GM21717 (cell line): ENCODE results near the gene DRAXIN.
A peak's percentile ranks its signal among the peaks of the same experiment; 100 is the strongest.

Experiments used
- ATAC-seq: cut with Tn5 transposase; IDR thresholded peaks from one replicate; pipeline ENCODE4 v1.9.1; 2021; ENCODE audit warnings: mild to moderate bottlenecking, moderate library complexity; ENCODE audit not compliant: unreplicated experiment

DRAXIN gene

DNA sequence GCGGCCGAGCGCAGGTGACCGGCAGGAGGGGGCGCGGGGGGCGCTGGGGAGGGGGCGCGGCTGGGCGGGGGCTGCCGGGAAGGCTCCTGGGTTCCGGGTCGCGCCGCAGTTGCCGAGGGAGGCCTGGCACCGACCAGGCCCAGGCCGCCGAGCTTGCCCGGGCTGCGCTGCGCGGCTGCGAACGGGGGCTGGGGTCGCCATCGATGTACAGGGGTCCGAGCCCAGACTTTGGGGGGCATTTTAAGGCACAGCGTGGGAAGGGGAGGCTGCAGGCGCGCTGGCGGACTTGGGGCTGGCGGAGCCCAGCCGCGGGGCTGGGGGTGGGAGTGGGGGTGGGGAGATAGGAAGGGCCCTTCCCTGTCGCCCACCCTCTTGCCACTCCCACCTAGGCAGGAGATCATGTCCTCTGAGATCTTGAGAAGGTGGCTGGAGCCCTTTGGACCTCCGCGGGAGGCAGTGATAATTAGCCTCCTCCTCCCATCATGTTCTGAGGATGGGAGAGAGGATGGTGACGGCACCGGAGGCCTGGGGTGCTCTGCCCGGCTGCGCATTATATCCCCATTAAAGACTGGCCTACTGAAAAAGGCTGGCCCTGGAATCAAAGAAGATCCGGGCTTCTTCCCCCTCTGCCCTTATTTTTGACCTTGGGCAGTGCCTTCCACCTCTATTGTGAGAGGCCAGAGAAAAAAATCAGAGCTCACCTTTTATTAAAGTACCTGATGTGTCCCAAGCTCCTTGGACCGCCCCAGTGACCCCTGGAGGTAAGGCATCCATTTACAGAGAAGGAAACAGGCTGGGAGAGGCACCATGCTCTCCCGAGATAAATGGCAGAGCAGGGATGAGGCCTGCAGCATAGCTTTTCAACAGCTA, 36.3 kb upstream of the DRAXIN start:
- peak; percentile 19 for ATAC-seq

- no peak for ATAC-seq
Measured at GRCh38 chr1:11657654-11658053, 33.9 kb upstream of the DRAXIN start.

DNA sequence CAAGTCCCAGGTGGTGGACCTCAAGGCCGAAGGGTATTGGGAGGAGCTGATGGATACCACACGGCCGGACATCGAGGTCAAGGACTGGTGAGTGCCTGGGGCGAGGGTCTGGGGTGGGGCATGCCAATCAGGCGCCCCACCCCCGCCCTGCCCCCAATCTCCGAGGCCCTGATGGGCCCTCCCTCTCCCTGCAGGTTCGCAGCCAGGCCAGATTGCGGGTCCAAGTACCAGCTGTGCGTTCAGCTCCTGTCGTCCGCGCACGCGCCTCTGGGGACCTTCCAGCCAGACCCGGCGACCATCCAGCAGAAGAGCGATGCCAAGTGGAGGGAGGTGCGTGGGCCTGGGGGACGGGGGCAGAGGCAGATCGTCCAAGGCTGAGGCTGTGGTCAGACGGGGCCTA, 33.0 kb upstream of the DRAXIN start:
- no peak for ATAC-seq

DNA sequence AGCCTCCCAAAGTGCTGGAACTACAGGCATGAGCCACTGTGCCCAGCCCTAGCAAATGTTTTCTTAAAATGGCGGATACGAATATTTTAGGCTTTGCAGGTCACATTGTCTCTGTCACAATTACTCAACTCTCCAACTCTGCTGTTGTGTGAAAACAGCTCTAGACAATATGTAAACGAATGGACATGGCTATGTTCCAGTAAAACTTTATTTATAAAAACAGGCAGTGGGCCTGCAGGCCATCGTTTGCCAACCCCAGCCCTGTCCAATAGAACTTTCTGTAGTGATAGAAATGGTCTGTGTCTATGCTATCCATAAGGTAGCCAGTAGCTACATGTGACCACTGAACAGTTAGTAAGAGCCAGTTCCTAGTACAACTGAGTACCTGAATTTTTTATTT, 31.8 kb upstream of the DRAXIN start:
- ATAC-seq, result no peak

DNA sequence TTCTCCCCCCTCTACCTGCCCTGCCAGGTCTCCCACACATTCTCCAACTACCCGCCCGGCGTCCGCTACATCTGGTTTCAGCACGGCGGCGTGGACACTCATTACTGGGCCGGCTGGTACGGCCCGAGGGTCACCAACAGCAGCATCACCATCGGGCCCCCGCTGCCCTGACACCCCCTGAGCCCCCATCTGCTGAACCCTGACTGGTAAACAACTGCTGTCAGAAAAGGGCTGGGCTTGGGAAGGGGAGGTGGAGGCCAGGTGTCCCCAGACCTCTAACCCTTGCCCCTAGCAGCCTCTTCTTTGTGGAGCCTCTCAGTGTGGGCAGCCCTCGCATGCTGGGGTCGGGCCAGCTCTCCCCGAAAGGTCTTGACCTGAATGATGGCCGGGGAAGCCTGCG, 30.4 kb upstream of the DRAXIN start:
- no peak for ATAC-seq

- peak; percentile 56 for ATAC-seq
Measured at GRCh38 chr1:11664336-11665065, 27.0 kb upstream of the DRAXIN start.

DNA sequence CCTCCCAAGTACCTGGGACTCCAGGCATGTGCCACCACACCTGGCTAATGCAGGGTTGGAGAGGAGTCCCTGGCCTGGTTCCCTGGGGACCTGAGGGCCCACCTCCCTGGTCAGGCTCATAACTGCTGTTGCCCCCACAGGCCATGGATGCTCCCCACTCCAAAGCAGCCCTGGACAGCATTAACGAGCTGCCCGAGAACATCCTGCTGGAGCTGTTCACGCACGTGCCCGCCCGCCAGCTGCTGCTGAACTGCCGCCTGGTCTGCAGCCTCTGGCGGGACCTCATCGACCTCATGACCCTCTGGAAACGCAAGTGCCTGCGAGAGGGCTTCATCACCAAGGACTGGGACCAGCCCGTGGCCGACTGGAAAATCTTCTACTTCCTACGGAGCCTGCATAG, 23.0 kb upstream of the DRAXIN start:
- ATAC-seq, result no peak

DNA sequence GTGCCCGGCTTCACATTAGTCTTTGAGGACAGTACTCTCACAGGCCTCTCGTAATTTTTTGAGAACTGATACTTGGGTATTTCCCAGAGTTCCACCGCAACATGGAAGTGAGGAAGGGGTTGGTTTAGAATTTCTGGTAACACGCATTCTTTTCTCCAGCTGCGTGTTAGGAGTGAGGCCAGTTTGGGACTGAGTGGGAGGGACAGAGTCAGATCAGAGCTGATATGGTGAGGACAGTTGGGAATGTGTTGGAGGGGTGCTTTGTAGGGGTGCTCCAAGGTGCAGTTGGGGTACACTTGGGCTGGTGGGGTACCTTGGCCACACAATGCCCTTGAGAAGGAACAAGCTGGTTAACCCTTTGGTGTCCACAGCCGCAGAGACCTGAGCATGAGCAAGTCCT, 20.8 kb upstream of the DRAXIN start:
- no peak for ATAC-seq

- no peak for ATAC-seq
Measured at GRCh38 chr1:11671205-11671543, 20.3 kb upstream of the DRAXIN start.

DNA sequence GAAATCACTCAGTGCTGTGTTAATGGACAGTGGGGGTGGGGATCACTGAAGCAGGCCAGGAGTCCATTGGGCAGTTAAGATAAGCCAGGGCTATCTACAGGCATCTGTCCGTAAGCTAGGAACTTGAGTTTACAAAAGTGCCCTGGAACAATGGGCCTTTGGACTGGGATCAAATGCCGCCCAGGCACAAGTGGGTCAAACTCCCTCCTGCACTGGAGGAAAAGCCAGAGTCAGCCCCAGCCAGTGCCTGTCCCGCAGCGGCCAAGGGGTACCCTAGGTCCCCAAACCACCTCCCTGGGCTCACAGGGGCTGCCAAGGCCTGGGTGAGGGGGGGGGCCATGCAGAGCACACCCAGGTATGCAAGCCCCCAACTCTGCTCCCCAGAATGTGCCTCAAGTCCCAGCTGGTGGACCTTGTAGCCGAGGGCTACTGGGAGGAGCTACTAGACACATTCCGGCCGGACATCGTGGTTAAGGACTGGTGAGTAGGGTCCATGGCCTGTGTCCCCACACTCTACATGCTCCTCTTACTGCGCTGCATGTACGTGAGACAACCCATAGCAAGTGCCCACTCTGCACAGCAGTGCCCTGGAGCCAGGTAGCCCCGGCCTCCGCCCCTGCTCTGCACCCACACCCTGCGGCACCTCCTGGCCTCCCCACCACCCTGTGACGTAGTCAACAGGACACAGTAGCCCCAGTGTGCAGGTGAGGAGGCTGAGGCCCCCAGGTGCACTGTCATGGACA, 19.8 kb upstream of the DRAXIN start:
- ATAC-seq, result no peak

- ATAC-seq, result no peak
Measured at GRCh38 chr1:11673089-11673769, 18.3 kb upstream of the DRAXIN start.

GRCh38 chr1:11674488-11674887, 17.0 kb upstream of the DRAXIN start:
- no peak for ATAC-seq

- ATAC-seq, result no peak
Measured at GRCh38 chr1:11675325-11675724, 16.2 kb upstream of the DRAXIN start.

GRCh38 chr1:11676386-11677103, 15.0 kb upstream of the DRAXIN start:
- ATAC-seq, result no peak

DNA sequence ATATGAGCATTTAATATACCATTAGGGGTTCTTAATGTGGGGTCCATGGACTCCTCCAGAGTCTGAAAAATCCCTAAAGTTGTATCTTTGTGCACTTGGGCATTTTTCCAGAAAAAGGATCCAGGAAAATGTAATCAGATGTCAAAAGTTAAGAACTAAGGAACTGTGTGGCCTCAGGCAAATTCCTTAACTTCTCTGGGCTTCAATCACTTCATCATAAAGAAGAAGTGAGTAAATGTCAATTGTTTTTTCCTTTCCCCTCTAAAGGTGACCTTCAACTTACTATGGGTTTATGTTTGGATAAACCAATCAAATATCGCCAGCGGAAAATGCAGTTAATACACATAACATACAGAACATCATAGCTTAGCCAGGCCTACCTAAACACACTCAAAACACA, 13.1 kb upstream of the DRAXIN start:
- ATAC-seq, result no peak

DNA sequence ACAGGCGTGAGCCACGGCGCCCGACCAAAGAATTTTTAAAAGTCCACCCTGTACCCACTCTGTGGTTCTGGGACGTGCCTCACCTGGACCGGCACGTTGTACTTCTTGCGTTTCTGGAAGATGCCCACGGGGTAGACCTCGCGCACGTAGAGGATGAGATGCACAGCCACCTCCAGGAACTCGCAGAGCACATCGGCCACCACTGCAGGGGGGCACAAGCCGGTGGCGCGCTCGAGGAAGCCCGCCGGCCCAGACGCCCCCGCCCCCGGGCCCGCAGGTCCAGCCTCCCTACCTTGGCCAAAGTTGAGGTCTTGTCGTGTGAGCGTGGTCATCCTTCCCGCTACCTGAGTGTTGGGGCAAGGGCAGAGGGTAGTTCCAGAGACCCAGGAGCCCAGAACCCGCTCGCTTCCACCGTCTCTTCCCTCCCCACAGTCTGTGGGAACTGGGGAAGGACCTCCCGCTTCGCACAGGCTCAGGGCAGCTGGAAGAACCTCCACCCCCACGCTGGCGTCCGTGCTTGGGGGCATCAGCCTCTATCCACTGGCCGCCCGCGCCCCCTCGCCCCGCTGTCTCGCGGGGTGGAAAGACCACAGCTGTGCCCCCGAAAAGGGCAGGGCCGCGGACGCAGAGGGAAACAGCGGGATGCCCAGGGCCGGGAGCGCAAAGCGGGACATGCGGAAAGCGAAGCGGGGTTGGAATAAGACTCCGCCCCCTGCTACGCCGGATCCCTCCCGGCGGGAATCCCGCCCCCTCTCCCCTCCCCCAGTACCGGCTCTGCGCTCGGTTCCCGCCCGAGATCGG, 11.0 kb upstream of the DRAXIN start:
- peak; percentile 14 for ATAC-seq

DNA sequence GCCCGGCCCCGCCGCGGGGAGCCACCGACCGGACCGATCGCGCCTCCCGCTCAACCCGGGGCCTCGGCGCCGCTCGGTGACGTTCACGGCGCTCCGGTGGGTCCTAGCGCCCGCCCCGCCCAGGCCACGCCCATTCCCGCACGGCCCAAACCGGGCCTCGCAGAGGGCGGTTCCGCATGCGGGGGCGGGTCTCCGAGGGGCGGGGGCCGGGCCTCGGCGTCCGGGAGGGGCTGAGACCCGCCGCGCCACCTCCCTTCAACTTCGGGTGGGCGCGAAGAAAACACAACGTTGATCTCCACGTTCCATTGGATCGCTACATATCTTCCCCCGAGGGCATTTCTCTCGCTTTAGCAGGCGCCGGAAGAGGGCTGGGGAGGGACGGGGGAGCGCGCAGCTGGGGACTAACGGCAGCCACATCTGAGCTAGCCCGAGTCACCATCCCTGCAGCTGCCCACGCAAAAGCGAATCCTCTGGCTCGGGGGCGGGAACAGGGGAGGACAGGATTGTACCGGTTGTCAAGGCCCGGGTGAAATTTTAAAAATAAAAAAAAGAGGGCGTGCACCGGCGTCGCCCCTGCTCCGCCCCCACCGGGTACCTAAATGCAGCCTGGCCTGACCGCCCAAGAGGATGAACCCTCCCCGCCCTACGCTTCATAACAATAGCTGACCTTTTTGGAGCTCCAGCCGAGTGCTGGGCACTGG, 10.3 kb upstream of the DRAXIN start, which contains the start of gene MAD2L2:
MAD2L2 (minus strand) TSS at position 78 of the 701 bp plus-strand sequence. CDS start 547 bp downstream, outside the sequence.
- ATAC-seq, result peak; percentile 75

- no peak for ATAC-seq
Measured at GRCh38 chr1:11682287-11682771, 9.2 kb upstream of the DRAXIN start.

GRCh38 chr1:11682799-11683198, 8.7 kb upstream of the DRAXIN start:
- ATAC-seq, result no peak
